SK-N-SH (cell line): Measurements from ENCODE around the gene LRMDA. TPM values are rescaled to one million over a fixed set of nuclear protein-coding genes. Genes with fewer than 3 reads are reported as not detected.
A peak's percentile ranks its signal among the peaks of the same experiment; 100 is the strongest.

ENCODE experiments used
- CTCF ChIA-PET: fragments of 300-600, 350-600 bp; formaldehyde crosslinking; extraction: SDS; loops from one replicate; lab custom pipeline; 2021; lab: Yijun Ruan, JAX
- POLR2A ChIA-PET: fragments of 350-600 bp; sonication (Branson Sonifier 250); formaldehyde crosslinking; extraction: SDS; loops from one replicate; lab custom pipeline; 2020; ENCODE audit warnings: antibody characterized with exemption, inconsistent platforms; lab: Yijun Ruan, JAX
- DNase-seq: peaks from one replicate; pipeline ENCODE4 v3.0.0; 2012
- H2AFZ ChIP-seq: fragments of 200-600 bp; sonication (generic); 2 replicates; pipeline ENCODE4 v1.8.1; 2016; ENCODE audit warnings: antibody characterized with exemption, mild to moderate bottlenecking, low read depth
- H3F3A ChIP-seq: fragments of 200-600 bp; sonication (generic); replicated peaks from 2 replicates; pipeline ENCODE3; 2016; ENCODE audit warnings: antibody characterized with exemption, mild to moderate bottlenecking; ENCODE audit not compliant: insufficient read depth
- H3K27ac ChIP-seq, 2 experiments: fragments of 200-500 bp in 1 of 2; fragments of 200-600 bp in 1 of 2; sonication (Bioruptor generic) in 1 of 2; sonication (generic), shearing (Covaris generic) in 1 of 2; 2 replicates each; pipeline versions ENCODE4 v1.5.1 to v1.6.1; 2014 to 2016; ENCODE audit warnings: low read depth in 2 of 2, inconsistent platforms in 1 of 2, low read length in 1 of 2, mild to moderate bottlenecking in 1 of 2, mixed read lengths in 1 of 2
- H3K27me3 ChIP-seq: fragments of 200-600 bp; sonication (generic), shearing (Covaris generic); 2 replicates; pipeline ENCODE4 v1.6.1; 2016; ENCODE audit warnings: mixed run types; ENCODE audit not compliant: insufficient read depth
- H3K36me3 ChIP-seq, 2 experiments: fragments of 200-500 bp in 1 of 2; fragments of 200-600 bp in 1 of 2; sonication (Bioruptor generic) in 1 of 2; sonication (generic) in 1 of 2; replicated peaks in 1 of 2; 2 replicates each; pipeline versions ENCODE3 to v1.5.1; 2014 to 2016; ENCODE audit warnings: low read length in 1 of 2, mild to moderate bottlenecking in 1 of 2; ENCODE audit not compliant: insufficient read depth in 2 of 2, control insufficient read depth in 1 of 2
- H3K4me1 ChIP-seq, 2 experiments: fragments of 200-500 bp in 1 of 2; fragments of 200-600 bp in 1 of 2; sonication (Bioruptor generic) in 1 of 2; sonication (generic), shearing (Covaris generic) in 1 of 2; 2 replicates each; pipeline versions ENCODE4 v1.5.1 to v1.6.1; 2014 to 2016; ENCODE audit warnings: low read depth in 1 of 2, low read length in 1 of 2, mixed run types in 1 of 2; ENCODE audit not compliant: insufficient read depth in 2 of 2, control insufficient read depth in 1 of 2
- H3K4me2 ChIP-seq: fragments of 200-600 bp; sonication (generic), shearing (Covaris generic); 2 replicates; pipeline ENCODE4 v1.6.1; 2017; ENCODE audit warnings: mixed run types
- H3K4me3 ChIP-seq, 2 experiments: fragments of 200-500 bp in 1 of 2; fragments of 200-600 bp in 1 of 2; sonication (Bioruptor generic) in 1 of 2; sonication (generic), shearing (Covaris generic) in 1 of 2; 2 replicates each; pipeline versions ENCODE4 v1.5.1 to v1.8.1; 2014 to 2016; ENCODE audit warnings: low read depth in 2 of 2, inconsistent platforms in 1 of 2, low read length in 1 of 2, mild to moderate bottlenecking in 1 of 2, mixed read lengths in 1 of 2, moderate library complexity in 1 of 2
- H3K79me2 ChIP-seq: fragments of 200-600 bp; sonication (generic); 2 replicates; pipeline ENCODE4 v1.8.1; 2017; ENCODE audit warnings: mild to moderate bottlenecking; ENCODE audit not compliant: insufficient read depth
- H3K9ac ChIP-seq: fragments of 200-600 bp; sonication (generic); 2 replicates; pipeline ENCODE4 v1.6.1; 2017; ENCODE audit warnings: mixed run types
- H3K9me2 ChIP-seq: fragments of 200-600 bp; sonication (generic); 2 replicates; pipeline ENCODE4 v1.6.1; 2017; ENCODE audit warnings: mixed run types
- H3K9me3 ChIP-seq: fragments of 200-600 bp; sonication (generic); 2 replicates; pipeline ENCODE4 v1.6.1; 2017; ENCODE audit warnings: mixed run types, mild to moderate bottlenecking, moderate library complexity
- H4K20me1 ChIP-seq: fragments of 200-600 bp; sonication (generic); 2 replicates; pipeline ENCODE4 v1.6.1; 2017; ENCODE audit warnings: mild to moderate bottlenecking, mixed run types; ENCODE audit not compliant: insufficient read depth
- CHD2 ChIP-seq: fragments of 150-350 bp; IDR thresholded peaks from 2 replicates; pipeline ENCODE4 v1.6.1; 2018; ENCODE audit warnings: low read length; ENCODE audit not compliant: partially characterized antibody
- CTCF ChIP-seq: fragments of 200-600 bp; sonication (generic); IDR thresholded peaks from 2 replicates; pipeline ENCODE4 v1.6.1; 2017; ENCODE audit warnings: antibody characterized with exemption, mild to moderate bottlenecking, moderate library complexity
- ELF1 ChIP-seq: IDR thresholded peaks from 2 replicates; pipeline ENCODE4 v1.4.0; 2012
- EP300 ChIP-seq, 2 experiments: IDR thresholded peaks; 2 replicates each; pipeline versions ENCODE4 v1.4.0 to v1.6.1; 2012; ENCODE audit warnings: borderline replicate concordance in 1 of 2, low read depth in 1 of 2, low read length in 1 of 2
- FOSL2 ChIP-seq: IDR thresholded peaks from 2 replicates; pipeline ENCODE4 v1.4.0; 2012; ENCODE audit warnings: low read depth, mild to moderate bottlenecking, moderate library complexity, borderline replicate concordance
- FOXJ3 ChIP-seq: sonication (generic); formaldehyde crosslinking; IDR thresholded peaks from 2 replicates; pipeline ENCODE4 v1.5.1; 2020; ENCODE audit warnings: mild to moderate bottlenecking, missing genetic modification reagents
- GABPA ChIP-seq: IDR thresholded peaks from 2 replicates; pipeline ENCODE4 v1.4.0; 2012; ENCODE audit warnings: low read depth, mild to moderate bottlenecking
- JUND ChIP-seq: IDR thresholded peaks from 2 replicates; pipeline ENCODE4 v1.4.0; 2012
- MAX ChIP-seq: IDR thresholded peaks from 2 replicates; pipeline ENCODE4 v1.4.0; 2012; ENCODE audit warnings: low read depth
- MEF2A ChIP-seq: IDR thresholded peaks from 2 replicates; pipeline ENCODE4 v1.4.0; 2012; ENCODE audit warnings: low read depth, borderline replicate concordance
- NFIC ChIP-seq: IDR thresholded peaks from 2 replicates; pipeline ENCODE4 v1.4.0; 2012; ENCODE audit warnings: borderline replicate concordance
- PBX3 ChIP-seq: IDR thresholded peaks from 2 replicates; pipeline ENCODE4; 2012
- RAD21 ChIP-seq: IDR thresholded peaks from 2 replicates; pipeline ENCODE4 v1.6.1; 2012; ENCODE audit warnings: mild to moderate bottlenecking, low read length
- REST ChIP-seq: IDR thresholded peaks from 2 replicates; pipeline ENCODE4 v1.6.1; 2012; ENCODE audit warnings: mild to moderate bottlenecking, low read depth, low read length, moderate library complexity
- RFX5 ChIP-seq: IDR thresholded peaks from 2 replicates; pipeline ENCODE4 v1.6.1; 2012; ENCODE audit warnings: mild to moderate bottlenecking, improper control_type of control experiment, low read length
- RXRA ChIP-seq: IDR thresholded peaks from 2 replicates; pipeline ENCODE4 v1.4.0; 2012; ENCODE audit warnings: low read depth, mild to moderate bottlenecking, borderline replicate concordance
- SMC3 ChIP-seq: IDR thresholded peaks from 2 replicates; pipeline ENCODE4 v1.6.1; 2012; ENCODE audit warnings: low read depth, low read length, improper control_type of control experiment
- USF1 ChIP-seq: IDR thresholded peaks from 2 replicates; pipeline ENCODE4 v1.4.0; 2012; ENCODE audit warnings: low read depth, borderline replicate concordance
- USF2 ChIP-seq: fragments of 150-350 bp; IDR thresholded peaks from 2 replicates; pipeline ENCODE4 v1.6.1; 2017; ENCODE audit warnings: antibody characterized with exemption, low read length, low read depth, borderline replicate concordance
- YY1 ChIP-seq: IDR thresholded peaks from 2 replicates; pipeline ENCODE4 v1.4.0; 2012; ENCODE audit warnings: low read depth, mild to moderate bottlenecking
- WGBS: methylation state at CpG from one replicate; pipeline ENCODE4 v1.1.6; 2017; ENCODE audit warnings: low lambda C conversion rate; 5-methylcytosine and 5-hydroxymethylcytosine counted together
- polyA plus RNA-seq, 3 experiments: library from polyadenylated mRNA; depleted of rRNA; stranded (reverse); fragments of >200 nt; gene quantifications; 2 replicates each; pipeline ENCODE4 v1.2.3, GENCODE V29; 2012

LRMDA gene
- polyA plus RNA-seq, 1 of the 3 experiments (the other 2 are of a cell fraction), result 0.95 TPM

- TF ChIP-seq RAD21 (peak; percentile 37), FOSL2 (no peak), SMC3 (0 out of 2 replicates have a peak, but pooled peaks have one; percentile 4)
- H3K79me2 ChIP-seq, result no peaks in the 10 kb centered on the region
- no peak overlapping the region for H3K9ac ChIP-seq
- no peaks in the 10 kb centered on the region for H4K20me1 ChIP-seq
- no peak for DNase-seq
- no peak overlapping the region for H2AFZ ChIP-seq
- no peak overlapping the region for H3K4me3 ChIP-seq
- no peaks in the 10 kb centered on the region for H3K36me3 ChIP-seq
- H3K9me2 ChIP-seq, result no peaks in the 10 kb centered on the region
- H3K4me1 ChIP-seq, result no peaks in the 10 kb centered on the region
- no peaks in the 10 kb centered on the region; the same call in 1 of the 2 replicates for H3K27me3 ChIP-seq
- CTCF ChIA-PET, result interaction anchor here (1.6 kb wide), 1 partner anchor 11 kb away, joined by 4 read pairs; no protein-coding TSS in a partner anchor
- POLR2A ChIA-PET, result no interaction called here
- H3K4me2 ChIP-seq, result no peak overlapping the region
- no peak overlapping the region for H3K27ac ChIP-seq
- no peaks in the 10 kb centered on the region for H3F3A ChIP-seq
- no peaks in the 10 kb centered on the region for H3K9me3 ChIP-seq
These were observed 491.0 kb downstream of the LRMDA start for GRCh38 chr10:75922435-75922834.

- CTCF ChIA-PET, result interaction anchor here (0.9 kb wide), 1 partner anchor 111 kb away, joined by 3 read pairs; no protein-coding TSS in a partner anchor
- H3K9me2 ChIP-seq, result no peaks in the 10 kb centered on the region
- WGBS, result 67% methylated on average over 9 of the region's 9 CpGs
These were observed 493.0 kb downstream of the LRMDA start for GRCh38 chr10:75924309-75924902.

More at GRCh38 chr10:75924309-75924902, 493.0 kb downstream of the LRMDA start:
- Histone ChIP-seq H3K4me3 (no peak overlapping the region), H3K27ac (no peak overlapping the region), H3K9ac (no peak overlapping the region), H3F3A (no peaks in the 10 kb centered on the region), H3K36me3 (no peaks in the 10 kb centered on the region), H2AFZ (no peak overlapping the region), H4K20me1 (no peaks in the 10 kb centered on the region), H3K4me2 (no peak overlapping the region), H3K79me2 (no peaks in the 10 kb centered on the region)
- POLR2A ChIA-PET, result no interaction called here
- no peak for TF ChIP-seq USF2
- no peak for TF ChIP-seq SMC3
- no peak for TF ChIP-seq CTCF
- TF ChIP-seq USF1, result no peak
- TF ChIP-seq PBX3, result no peak
- TF ChIP-seq CHD2, result no peak
- no peak for TF ChIP-seq EP300 (IDR thresholded peaks at IDR 0.05; ENCODE audit: borderline replicate concordance in 1 of 2, low read depth in 1 of 2, low read length in 1 of 2)
- TF ChIP-seq RXRA, result no peak
- TF ChIP-seq MEF2A, result no peak
- TF ChIP-seq YY1, result no peak
- TF ChIP-seq REST, result no peak
- no peak for TF ChIP-seq FOSL2
- TF ChIP-seq NFIC, result no peak
- TF ChIP-seq RFX5, result no peak
- TF ChIP-seq FOXJ3 (CRISPR knock-in tag), result no peak
- TF ChIP-seq MAX, result no peak
- no peak for TF ChIP-seq GABPA
- TF ChIP-seq JUND, result no peak
- no peak for TF ChIP-seq ELF1
- TF ChIP-seq, all 33 proteins: peak for 0
- no peaks in the 10 kb centered on the region for H3K4me1 ChIP-seq
- no peaks in the 10 kb centered on the region; the same call in 1 of the 2 replicates for H3K27me3 ChIP-seq
- no peak for DNase-seq
- H3K9me3 ChIP-seq, result no peaks in the 10 kb centered on the region
